NCI-H2196 treated with DMSO at 0.1 percent for 48 hours (cell line): ENCODE data around the gene SLC16A3.

Experiments used
- DNase-seq: peaks from one replicate; lab custom pipeline; 2025; ENCODE audit not compliant: unreplicated experiment; lab: John Stamatoyannopoulos, UW

Gene SLC16A3

DNA sequence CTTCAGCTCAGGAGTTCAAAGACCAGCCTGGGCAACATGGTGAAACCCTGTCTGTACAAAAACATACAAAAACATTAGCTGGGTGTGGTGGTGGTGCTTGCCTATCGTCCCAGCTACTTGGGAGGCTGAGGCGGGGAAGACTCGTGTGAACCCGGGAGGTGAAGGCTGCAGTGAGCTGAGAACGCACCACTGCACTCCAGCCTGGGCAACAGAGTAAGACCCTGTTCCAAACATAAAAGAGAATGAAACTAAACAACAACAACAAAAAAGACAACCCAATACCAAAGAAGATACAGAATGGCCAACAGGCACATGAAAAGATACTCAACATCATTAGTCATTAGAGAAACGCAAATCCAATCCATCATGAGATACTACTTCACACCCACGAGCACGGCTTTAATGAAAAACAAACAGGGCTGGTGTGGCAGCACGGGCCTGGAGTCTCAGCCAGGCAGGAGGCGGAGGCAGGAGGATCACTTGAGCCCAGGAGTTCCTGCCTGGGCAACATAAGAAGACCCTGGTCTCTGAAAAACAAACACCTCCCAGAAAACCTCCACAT is 7.4 kb upstream of the SLC16A3 start:
- no peak for DNase-seq

DNA sequence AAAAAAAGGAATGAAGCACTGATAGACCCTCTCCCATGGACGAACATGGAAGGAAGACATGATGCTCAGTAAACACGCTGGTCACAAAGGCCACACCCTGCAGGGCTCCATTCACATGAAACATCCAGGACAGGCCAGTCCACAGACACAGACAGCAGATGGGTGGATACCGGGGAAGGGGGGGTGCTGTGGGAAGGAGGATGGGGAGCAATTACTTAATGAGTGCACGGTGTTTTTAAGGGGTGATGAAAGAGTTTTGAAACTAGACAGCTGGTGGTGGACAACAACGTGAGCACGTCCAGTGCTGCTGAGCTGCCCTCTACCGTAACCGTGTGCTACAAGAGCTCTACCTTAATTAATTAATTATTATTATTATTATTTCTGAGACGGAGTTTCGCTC is 6.0 kb upstream of the SLC16A3 start:
- DNase-seq: no peak

- DNase-seq: no peak
Observed at GRCh38 chr17:82223517-82223916, 5.3 kb upstream of the SLC16A3 start.

GRCh38 chr17:82224666-82225065 is 4.2 kb upstream of the SLC16A3 start:
- no peak for DNase-seq

- DNase-seq: no peak
Observed at GRCh38 chr17:82225368-82226029, 3.3 kb upstream of the SLC16A3 start.

GRCh38 chr17:82226146-82226808 is 2.6 kb upstream of the SLC16A3 start:
- no peak for DNase-seq

DNA sequence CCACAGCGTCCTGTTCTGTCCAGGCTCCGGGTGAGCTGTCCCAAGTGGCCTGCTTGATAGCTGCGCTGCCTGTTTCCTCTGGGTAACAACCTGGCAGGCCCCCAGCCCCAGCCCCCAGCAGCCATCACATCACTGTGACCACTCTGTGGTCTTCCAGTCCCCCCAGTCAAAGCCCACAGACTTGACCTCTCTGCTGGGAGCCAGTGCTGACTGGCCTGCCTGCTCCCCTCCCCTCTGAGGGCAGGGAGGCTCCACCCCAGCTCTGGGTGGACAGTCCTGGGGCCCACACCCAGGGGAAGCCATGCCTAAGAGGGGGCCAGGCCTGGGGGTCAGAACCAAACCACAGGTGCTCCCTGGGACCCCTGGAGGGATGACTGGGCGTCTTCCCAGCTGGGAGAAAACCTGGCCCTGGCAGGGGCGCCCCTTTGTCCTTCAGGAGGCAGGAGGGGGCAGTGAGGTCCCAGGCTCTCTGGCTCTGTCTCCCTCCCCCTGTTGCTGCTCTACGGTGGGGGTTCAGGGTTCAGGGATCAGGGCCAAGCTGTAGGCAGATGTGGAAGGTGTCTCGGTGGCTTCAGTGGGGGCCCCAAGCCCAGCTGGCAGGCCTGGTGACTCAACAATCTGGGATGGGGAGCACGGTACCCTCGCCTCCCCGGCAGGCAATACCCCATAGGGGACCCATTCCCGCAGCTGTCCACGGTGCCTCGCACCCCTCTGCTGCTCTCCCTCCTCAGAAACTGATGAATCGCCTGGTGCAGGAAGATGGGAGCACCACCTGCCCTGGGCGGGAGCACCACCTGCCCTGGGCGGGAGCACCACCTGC is 1.8 kb upstream of the SLC16A3 start:
- DNase-seq: no peak

DNA sequence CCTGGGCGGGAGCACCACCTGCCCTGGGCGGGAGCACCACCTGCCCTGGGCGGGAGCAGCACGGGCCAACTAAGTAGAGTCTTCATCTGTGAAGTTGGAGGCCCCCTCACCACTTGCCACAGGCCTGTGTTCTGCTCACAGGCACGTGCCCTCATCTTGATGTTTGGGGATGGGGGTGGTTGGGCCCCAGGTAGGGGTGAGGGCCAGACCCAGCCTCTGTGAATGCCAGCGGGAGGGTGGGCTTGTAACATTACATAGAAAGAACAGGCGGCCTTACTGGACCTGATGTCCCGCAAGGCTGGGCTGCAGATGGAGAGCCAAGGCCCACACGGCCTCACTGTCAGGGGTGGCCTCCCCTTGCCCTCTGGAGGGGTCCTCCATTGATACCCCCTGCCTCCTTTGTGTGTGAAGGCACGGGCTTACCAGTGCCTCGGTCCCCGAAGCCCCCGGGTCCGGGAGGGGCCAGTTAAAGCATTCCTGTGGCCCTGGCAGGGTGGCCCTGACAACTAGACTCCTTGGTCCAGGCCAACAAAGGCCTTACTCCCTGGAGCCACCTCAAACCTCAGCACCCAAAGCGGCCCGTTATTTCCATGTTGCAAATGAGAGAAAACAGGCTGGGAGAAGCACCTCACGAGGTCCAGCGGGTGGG is 1.1 kb upstream of the SLC16A3 start:
- no peak for DNase-seq

- DNase-seq: no peak
Observed at GRCh38 chr17:82228278-82228841, 482 bp upstream of the SLC16A3 start.

- no peak for DNase-seq
Observed at GRCh38 chr17:82229698-82230608, 1.1 kb downstream of the SLC16A3 start.

DNA sequence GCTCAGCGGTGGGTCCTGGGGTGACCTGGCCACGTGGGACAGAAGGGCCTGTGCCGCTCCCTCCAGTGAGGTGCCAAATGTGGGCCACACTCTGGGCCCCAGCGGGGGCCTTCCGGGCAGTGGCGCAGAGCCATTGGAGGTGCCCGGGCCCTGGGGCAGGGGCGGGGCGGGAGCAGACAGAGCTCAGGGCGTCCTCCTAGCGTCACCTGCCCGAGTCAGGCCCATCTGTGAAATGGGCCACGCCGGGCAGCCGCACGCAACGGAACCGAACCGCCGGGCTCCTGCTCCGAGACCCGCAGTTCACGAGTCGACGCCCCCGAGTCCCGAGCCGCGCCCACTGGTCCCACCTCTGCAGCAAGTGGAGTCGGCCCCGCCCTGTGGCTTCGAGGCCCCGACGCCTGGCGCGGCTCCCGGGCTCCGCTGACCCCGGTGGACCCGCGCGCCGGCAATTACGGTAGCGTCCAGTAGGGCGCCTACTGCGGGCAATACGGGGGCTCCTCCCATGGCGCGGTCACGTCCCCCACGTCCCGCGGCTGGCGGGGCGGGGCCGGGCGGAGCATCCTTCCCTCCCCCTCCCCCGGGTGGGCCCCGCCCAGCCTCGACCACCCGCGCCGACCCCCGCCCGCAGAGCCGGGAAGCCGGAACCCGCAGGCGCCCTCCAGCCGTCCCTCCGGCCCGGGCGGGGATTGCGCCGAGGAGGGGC is 1.9 kb downstream of the SLC16A3 start:
- DNase-seq: no peak

DNA sequence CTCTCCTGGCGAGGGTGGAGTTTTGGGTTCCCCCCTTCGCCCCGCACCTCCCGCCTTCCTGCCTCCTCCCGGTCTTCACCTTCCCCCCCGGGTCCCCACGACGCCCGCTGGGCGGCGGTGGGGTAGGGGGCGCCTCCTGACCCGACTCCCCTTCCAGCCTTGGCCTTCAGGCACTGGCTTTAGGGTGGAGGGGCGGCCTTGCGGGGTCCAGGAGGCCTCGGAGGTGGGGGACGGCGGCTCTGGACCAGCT is 2.4 kb downstream of the SLC16A3 start:
- DNase-seq: no peak

GRCh38 chr17:82231562-82232321 is 2.9 kb downstream of the SLC16A3 start:
- no peak for DNase-seq

GRCh38 chr17:82232322-82232820 is 3.5 kb downstream of the SLC16A3 start:
- no peak for DNase-seq

- DNase-seq: no peak
Observed at GRCh38 chr17:82232876-82233785, 4.3 kb downstream of the SLC16A3 start.

- no peak for DNase-seq
Observed at GRCh38 chr17:82234211-82235055, 5.6 kb downstream of the SLC16A3 start.
